Parathyroid adenoma (tissue), 2 donors: Measurements from ENCODE around the gene PHKB.

Experiments used
- H2AFZ ChIP-seq: fragments of 300-600 bp; sonication (generic); one replicate; pipeline ENCODE4 v1.7.0; 2017; ENCODE audit warnings: antibody characterized with exemption, mild to moderate bottlenecking
- H3K27ac ChIP-seq: fragments of 300-600 bp; sonication (generic); one replicate; pipeline ENCODE4 v1.7.0; 2017
- H3K27me3 ChIP-seq: fragments of 300-600 bp; sonication (generic); one replicate; pipeline ENCODE4 v1.7.0; 2017; ENCODE audit warnings: low read length; ENCODE audit not compliant: control insufficient read depth, insufficient read depth
- H3K36me3 ChIP-seq: fragments of 300-600 bp; sonication (generic); one replicate; pipeline ENCODE4 v1.7.0; 2017; ENCODE audit warnings: low read length; ENCODE audit not compliant: control insufficient read depth, insufficient read depth
- H3K4me1 ChIP-seq: fragments of 300-600 bp; sonication (generic); one replicate; pipeline ENCODE4 v1.7.0; 2017; ENCODE audit warnings: control low read depth
- H3K4me2 ChIP-seq: fragments of 300-600 bp; sonication (generic); one replicate; pipeline ENCODE4 v1.7.0; 2017; ENCODE audit warnings: low read length
- H3K4me3 ChIP-seq: fragments of 300-600 bp; sonication (generic); one replicate; pipeline ENCODE4 v1.7.0; 2017; ENCODE audit warnings: low read depth, low read length
- H3K79me2 ChIP-seq: fragments of 300-600 bp; sonication (generic); one replicate; pipeline ENCODE4 v1.7.0; 2017; ENCODE audit warnings: control low read depth
- H3K9ac ChIP-seq: fragments of 300-600 bp; sonication (generic); one replicate; pipeline ENCODE4 v1.7.0; 2017; ENCODE audit warnings: mild to moderate bottlenecking
- H3K9me3 ChIP-seq: fragments of 300-600 bp; sonication (generic); one replicate; pipeline ENCODE4 v1.7.0; 2017; ENCODE audit warnings: low read length; ENCODE audit not compliant: control insufficient read depth
- TF ChIP-seq, protein P1 (sequence below): fragments of 300-600 bp; sonication (generic); IDR thresholded peaks from one replicate; pipeline ENCODE4 v1.7.0; 2017; ENCODE audit warnings: antibody characterized with exemption, mild to moderate bottlenecking
- donor health status: primary hyperparathyroidism.

Gene PHKB

DNA sequence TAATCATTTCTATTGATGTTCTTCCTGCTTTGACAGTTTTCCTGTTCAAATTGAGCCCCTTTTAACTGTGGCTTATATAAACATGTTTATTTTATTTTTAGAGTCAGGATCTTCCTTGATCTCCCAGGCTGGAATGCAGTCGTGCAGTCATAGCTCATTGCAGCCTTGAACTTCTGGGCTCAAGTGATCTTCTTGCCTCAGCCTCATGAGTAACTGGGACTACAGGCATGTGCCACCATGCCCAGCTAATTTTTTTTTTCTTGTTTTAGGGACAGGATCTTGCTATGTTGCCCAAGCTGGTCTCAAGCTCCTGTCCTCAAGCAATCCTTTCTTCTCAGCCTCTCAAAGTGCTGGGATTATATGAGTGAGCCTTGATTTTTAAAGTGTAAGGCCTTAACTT is 14.7 kb downstream of the PHKB start:
- Histone ChIP-seq H2AFZ (no peak overlapping the region), H3K9ac (no peak overlapping the region), H3K36me3 (no peaks in the 10 kb centered on the region), H3K9me3 (no peaks in the 10 kb centered on the region), H3K27me3 (no peaks in the 10 kb centered on the region), H3K4me1 (peaks cover 2% of the 10 kb centered on the region), H3K4me3 (no peak overlapping the region), H3K79me2 (peaks cover 24% of the 10 kb centered on the region), H3K27ac (no peak overlapping the region), H3K4me2 (no peak overlapping the region)
- TF ChIP-seq, protein P1, sequence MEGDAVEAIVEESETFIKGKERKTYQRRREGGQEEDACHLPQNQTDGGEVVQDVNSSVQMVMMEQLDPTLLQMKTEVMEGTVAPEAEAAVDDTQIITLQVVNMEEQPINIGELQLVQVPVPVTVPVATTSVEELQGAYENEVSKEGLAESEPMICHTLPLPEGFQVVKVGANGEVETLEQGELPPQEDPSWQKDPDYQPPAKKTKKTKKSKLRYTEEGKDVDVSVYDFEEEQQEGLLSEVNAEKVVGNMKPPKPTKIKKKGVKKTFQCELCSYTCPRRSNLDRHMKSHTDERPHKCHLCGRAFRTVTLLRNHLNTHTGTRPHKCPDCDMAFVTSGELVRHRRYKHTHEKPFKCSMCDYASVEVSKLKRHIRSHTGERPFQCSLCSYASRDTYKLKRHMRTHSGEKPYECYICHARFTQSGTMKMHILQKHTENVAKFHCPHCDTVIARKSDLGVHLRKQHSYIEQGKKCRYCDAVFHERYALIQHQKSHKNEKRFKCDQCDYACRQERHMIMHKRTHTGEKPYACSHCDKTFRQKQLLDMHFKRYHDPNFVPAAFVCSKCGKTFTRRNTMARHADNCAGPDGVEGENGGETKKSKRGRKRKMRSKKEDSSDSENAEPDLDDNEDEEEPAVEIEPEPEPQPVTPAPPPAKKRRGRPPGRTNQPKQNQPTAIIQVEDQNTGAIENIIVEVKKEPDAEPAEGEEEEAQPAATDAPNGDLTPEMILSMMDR, result no peak

DNA sequence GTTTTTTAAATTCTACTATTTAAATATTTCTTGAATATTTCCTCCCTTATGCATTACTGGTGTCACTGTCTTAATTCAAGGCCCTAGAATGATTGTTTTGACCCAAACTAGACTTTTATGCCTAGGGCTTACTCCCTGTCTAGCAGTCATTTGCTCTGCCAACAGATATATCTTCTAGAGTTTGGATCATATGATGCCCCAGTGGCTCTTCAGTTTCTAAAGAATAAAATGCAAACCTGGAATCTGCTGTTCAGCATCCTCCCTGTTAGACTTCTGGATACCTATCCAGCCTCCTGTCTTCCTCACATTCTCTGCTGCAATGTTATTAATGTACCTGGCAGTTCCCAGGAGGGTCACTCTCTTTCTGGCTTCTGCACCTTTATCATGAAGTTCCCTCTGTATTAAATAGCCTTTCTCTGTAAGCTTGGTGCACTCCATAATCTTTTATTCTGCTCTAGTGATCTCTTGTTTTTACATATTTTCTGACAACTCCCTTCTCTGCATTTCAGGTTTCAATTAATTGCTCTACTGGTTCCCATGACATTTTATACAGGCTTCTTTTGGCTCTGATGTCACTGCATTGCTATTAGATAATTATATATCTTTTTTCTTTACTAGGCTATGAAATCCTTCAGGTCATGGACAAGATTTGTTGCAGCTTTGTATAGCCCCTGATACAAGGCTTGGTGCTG is 15.7 kb downstream of the PHKB start:
- Histone ChIP-seq H3K4me1 (peaks cover 2% of the 10 kb centered on the region), H3K27me3 (no peaks in the 10 kb centered on the region), H3K36me3 (no peaks in the 10 kb centered on the region), H3K27ac (no peak overlapping the region), H3K79me2 (peaks cover 17% of the 10 kb centered on the region), H3K4me3 (no peak overlapping the region), H2AFZ (no peak overlapping the region), H3K9me3 (no peaks in the 10 kb centered on the region), H3K9ac (no peak overlapping the region), H3K4me2 (no peak overlapping the region)
- TF ChIP-seq, protein P1, result no peak

DNA sequence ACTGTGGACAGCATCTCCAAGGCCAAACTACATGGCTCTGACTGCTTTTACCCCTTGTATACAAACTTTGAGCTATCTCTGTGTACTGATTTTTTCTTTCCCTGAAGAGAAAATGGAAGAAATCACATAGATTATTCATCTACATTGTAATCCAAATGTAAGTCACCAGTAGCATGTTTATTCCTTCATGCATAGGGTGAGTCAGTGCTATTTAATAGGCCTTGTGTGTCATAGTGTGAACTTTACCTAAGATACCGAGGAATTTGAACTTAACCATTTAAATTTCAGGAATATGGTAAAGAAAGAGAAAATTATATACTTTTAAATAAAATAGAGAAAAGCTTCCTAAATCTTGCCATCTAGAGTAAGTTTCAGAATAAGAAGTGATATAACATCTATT is 16.5 kb downstream of the PHKB start:
- no peaks in the 10 kb centered on the region for H3K9me3 ChIP-seq
- H3K4me1 ChIP-seq, result peaks cover 2% of the 10 kb centered on the region
- H2AFZ ChIP-seq, result no peak overlapping the region
- H3K4me3 ChIP-seq, result no peak overlapping the region
- TF ChIP-seq, protein P1, result no peak
- no peak overlapping the region for H3K9ac ChIP-seq
- H3K79me2 ChIP-seq, result peaks cover 13% of the 10 kb centered on the region
- H3K4me2 ChIP-seq, result no peak overlapping the region
- no peak overlapping the region for H3K27ac ChIP-seq
- H3K27me3 ChIP-seq, result no peaks in the 10 kb centered on the region
- H3K36me3 ChIP-seq, result no peaks in the 10 kb centered on the region

DNA sequence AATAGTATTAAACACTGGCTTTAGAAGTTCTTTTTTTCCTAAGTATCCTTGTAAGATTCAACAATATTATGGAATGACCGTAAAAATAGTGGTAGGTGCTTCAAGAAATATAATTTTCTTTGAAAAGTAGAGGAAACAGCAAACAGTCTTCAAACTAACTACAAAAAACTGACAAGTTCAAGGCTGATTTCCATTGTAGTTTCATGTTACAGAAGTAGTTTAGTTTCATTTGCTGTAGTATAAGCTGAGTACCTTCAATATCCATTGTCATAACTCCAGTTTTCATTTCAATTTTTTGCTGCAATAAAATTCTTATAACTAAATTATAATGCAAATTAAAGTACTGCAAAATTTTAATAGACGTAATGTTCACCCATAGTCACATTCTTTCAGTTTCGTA is 19.3 kb downstream of the PHKB start:
- Histone ChIP-seq H3K4me2 (no peak overlapping the region), H3K27ac (no peak overlapping the region), H3K9me3 (no peaks in the 10 kb centered on the region), H3K4me3 (no peak overlapping the region), H3K79me2 (peaks cover 13% of the 10 kb centered on the region), H2AFZ (no peak overlapping the region), H3K4me1 (peaks cover 2% of the 10 kb centered on the region), H3K9ac (no peak overlapping the region), H3K36me3 (no peaks in the 10 kb centered on the region), H3K27me3 (no peaks in the 10 kb centered on the region)
- TF ChIP-seq, protein P1, result no peak
